Measurements from ENCODE around the gene NEK1. TPM values are rescaled to one million over a fixed set of nuclear protein-coding genes. Genes with fewer than 3 reads are reported as not detected.

NEK1 gene
- total and polyA plus RNA-seq, 2 of the 4 experiments (the other 2 are of a cell fraction) = 3.3 to 3.9 TPM

GRCh38 chr4:169627307-169627706 lies 14.9 kb upstream of the NEK1 start:
- CTCF ChIA-PET = no interaction called here
- H3K4me3 ChIP-seq (ENCODE audit: insufficient read depth, low read depth, low read length) = no peak overlapping the region
- no peak for TF ChIP-seq RAD21 (IDR thresholded peaks at IDR 0.05; ENCODE audit: low read length)
- TF ChIP-seq CHD1 (IDR thresholded peaks at IDR 0.05; ENCODE audit: low read depth, low read length) = no peak
- TF ChIP-seq MAZ (IDR thresholded peaks at IDR 0.05; ENCODE audit: borderline replicate concordance, low read depth, low read length) = no peak
- TF ChIP-seq CTCF (conservative IDR thresholded peaks at IDR 0.05; ENCODE audit: low read depth, low read length) = no peak
- no peak for TF ChIP-seq RFX5 (IDR thresholded peaks at IDR 0.05; ENCODE audit: low read depth, low read length)
- TF ChIP-seq NFE2L2 (IDR thresholded peaks at IDR 0.05; ENCODE audit: low read depth, low read length) = no peak
- TF ChIP-seq POLR2A (IDR thresholded peaks at IDR 0.05; ENCODE audit: low read depth, low read length) = no peak
- TF ChIP-seq CEBPB (IDR thresholded peaks at IDR 0.05; ENCODE audit: low read depth, low read length) = no peak
- TF ChIP-seq, protein P1, sequence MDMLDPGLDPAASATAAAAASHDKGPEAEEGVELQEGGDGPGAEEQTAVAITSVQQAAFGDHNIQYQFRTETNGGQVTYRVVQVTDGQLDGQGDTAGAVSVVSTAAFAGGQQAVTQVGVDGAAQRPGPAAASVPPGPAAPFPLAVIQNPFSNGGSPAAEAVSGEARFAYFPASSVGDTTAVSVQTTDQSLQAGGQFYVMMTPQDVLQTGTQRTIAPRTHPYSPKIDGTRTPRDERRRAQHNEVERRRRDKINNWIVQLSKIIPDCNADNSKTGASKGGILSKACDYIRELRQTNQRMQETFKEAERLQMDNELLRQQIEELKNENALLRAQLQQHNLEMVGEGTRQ (IDR thresholded peaks at IDR 0.05; ENCODE audit: low read depth, low read length) = no peak
- TF ChIP-seq FOS (IDR thresholded peaks at IDR 0.05; ENCODE audit: low read depth, low read length) = no peak
- no peak for TF ChIP-seq BHLHE40 (IDR thresholded peaks at IDR 0.05; ENCODE audit: low read depth, low read length)
- no peak for TF ChIP-seq RCOR1 (IDR thresholded peaks at IDR 0.05; ENCODE audit: insufficient replicate concordance, low read length)
- TF ChIP-seq MAFK (IDR thresholded peaks at IDR 0.05; ENCODE audit: low read depth, low read length) = no peak
- TF ChIP-seq, protein P2, sequence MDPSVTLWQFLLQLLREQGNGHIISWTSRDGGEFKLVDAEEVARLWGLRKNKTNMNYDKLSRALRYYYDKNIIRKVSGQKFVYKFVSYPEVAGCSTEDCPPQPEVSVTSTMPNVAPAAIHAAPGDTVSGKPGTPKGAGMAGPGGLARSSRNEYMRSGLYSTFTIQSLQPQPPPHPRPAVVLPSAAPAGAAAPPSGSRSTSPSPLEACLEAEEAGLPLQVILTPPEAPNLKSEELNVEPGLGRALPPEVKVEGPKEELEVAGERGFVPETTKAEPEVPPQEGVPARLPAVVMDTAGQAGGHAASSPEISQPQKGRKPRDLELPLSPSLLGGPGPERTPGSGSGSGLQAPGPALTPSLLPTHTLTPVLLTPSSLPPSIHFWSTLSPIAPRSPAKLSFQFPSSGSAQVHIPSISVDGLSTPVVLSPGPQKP (IDR thresholded peaks at IDR 0.05; ENCODE audit: borderline replicate concordance, low read depth, low read length) = no peak
- TF ChIP-seq SMC3 (IDR thresholded peaks at IDR 0.05; ENCODE audit: low read depth, low read length) = no peak
- no peak for TF ChIP-seq MXI1 (IDR thresholded peaks at IDR 0.05; ENCODE audit: borderline replicate concordance, low read depth, low read length)
- no peak overlapping the region for H3K23ac ChIP-seq (ENCODE audit: low read depth, low read length)
- ATAC-seq (ENCODE audit: low read depth) (no peak), DNase-seq (no peak)
- no peak overlapping the region for H3K27ac ChIP-seq (ENCODE audit: insufficient read depth, low read length)
- no peak overlapping the region for H2AK5ac ChIP-seq (ENCODE audit: low read depth, low read length)
- intact Hi-C loops (cut with micrococcal nuclease) = loop anchor here (1.0 kb wide), 1 partner anchor 130 kb away; the partner anchor contains the start of gene HPF1
- H3K56ac ChIP-seq (ENCODE audit: extremely low read depth, insufficient read depth, low read length) = no peak overlapping the region
- H3K27me3 ChIP-seq (ENCODE audit: control insufficient read depth, insufficient read depth, low read length) = no peaks in the 10 kb centered on the region
- no peak overlapping the region for H3K9ac ChIP-seq (ENCODE audit: low read depth, low read length)
- peaks cover 12 to 15% of the 10 kb centered on the region in 2 experiments; a peak in 2 of 4 replicates for H3K79me1 ChIP-seq (ENCODE audit: low read depth in 1 of 2, low read length in 2 of 2)
- H2BK20ac ChIP-seq (ENCODE audit: low read depth, low read length) = no peak overlapping the region
- no CpG with 5 or more reads among the region's 1 CpG for WGBS, 2 experiments (ENCODE audit: extremely low coverage in 2 of 2, insufficient read length in 1 of 2)
- no peak overlapping the region for H4K91ac ChIP-seq (ENCODE audit: insufficient read depth, low read depth, low read length)
- no peak overlapping the region for H2AK9ac ChIP-seq (replicated peaks; ENCODE audit: low read depth, low read length, poor library complexity)
- H2BK15ac ChIP-seq (ENCODE audit: low read depth, low read length) = no peak overlapping the region
- POLR2A ChIA-PET (ENCODE audit: unreplicated experiment) = no interaction called here
- H3K14ac ChIP-seq (replicated peaks; ENCODE audit: low read depth, low read length) = no peak overlapping the region
- no peak overlapping the region for H3K18ac ChIP-seq (ENCODE audit: low read depth, low read length)
- no peaks in the 10 kb centered on the region for H3K9me1 ChIP-seq (ENCODE audit: insufficient read depth, low read length)
- H2BK5ac ChIP-seq (ENCODE audit: low read depth, low read length, poor library complexity, severe bottlenecking) = no peak overlapping the region
- dilution Hi-C loops (cut with HindIII; ENCODE audit: low sequenced_read_pairs, unreplicated experiment) = no loop called here
- no peaks in the 10 kb centered on the region for H3K4me1 ChIP-seq (ENCODE audit: control insufficient read depth, insufficient read depth, low read length)
- H3K36me3 ChIP-seq (ENCODE audit: control insufficient read depth, insufficient read depth, low read length) = no peaks in the 10 kb centered on the region
- no peak overlapping the region for H3K4ac ChIP-seq (ENCODE audit: low read depth, low read length)
- in situ Hi-C loops (cut with MboI; ENCODE audit: low sequenced_read_pairs) = no loop called here
- peaks cover 28% of the 10 kb centered on the region; the same call in 1 of the 2 replicates for H4K20me1 ChIP-seq (ENCODE audit: insufficient read depth, low read length)
- H2AFZ ChIP-seq (replicated peaks; ENCODE audit: low read length, poor library complexity) = no peak overlapping the region
- no peak overlapping the region for H2BK120ac ChIP-seq (ENCODE audit: low read depth, low read length)
- H3K9me3 ChIP-seq (ENCODE audit: control insufficient read depth, insufficient read depth, low read length) = no peaks in the 10 kb centered on the region
- no peak overlapping the region for H4K8ac ChIP-seq (ENCODE audit: low read depth in 2 of 2, low read length in 2 of 2)
- no peak overlapping the region for H4K5ac ChIP-seq (ENCODE audit: low read depth, low read length)
- BruUV-seq (replicated peaks) = no TSS peak
- H3K4me2 ChIP-seq (ENCODE audit: low read depth, low read length) = no peak overlapping the region

Data from IMR-90 (cell line).